ENCODE measurements around the gene HP1BP3.

The HP1BP3 gene

GRCh38 chr1:20693623-20694022, 93.5 kb downstream of the HP1BP3 start:
- no peak for DNase-seq (ENCODE audit: low read depth, low spot score)
